ENCODE data around the gene C1orf94.

The C1orf94 gene, protein sequence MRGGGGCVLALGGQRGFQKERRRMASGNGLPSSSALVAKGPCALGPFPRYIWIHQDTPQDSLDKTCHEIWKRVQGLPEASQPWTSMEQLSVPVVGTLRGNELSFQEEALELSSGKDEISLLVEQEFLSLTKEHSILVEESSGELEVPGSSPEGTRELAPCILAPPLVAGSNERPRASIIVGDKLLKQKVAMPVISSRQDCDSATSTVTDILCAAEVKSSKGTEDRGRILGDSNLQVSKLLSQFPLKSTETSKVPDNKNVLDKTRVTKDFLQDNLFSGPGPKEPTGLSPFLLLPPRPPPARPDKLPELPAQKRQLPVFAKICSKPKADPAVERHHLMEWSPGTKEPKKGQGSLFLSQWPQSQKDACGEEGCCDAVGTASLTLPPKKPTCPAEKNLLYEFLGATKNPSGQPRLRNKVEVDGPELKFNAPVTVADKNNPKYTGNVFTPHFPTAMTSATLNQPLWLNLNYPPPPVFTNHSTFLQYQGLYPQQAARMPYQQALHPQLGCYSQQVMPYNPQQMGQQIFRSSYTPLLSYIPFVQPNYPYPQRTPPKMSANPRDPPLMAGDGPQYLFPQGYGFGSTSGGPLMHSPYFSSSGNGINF

GRCh38 chr1:34176830-34177603, at the start of gene C1orf94:
Gene C1orf94, plus strand, starts transcription at chr1:34176907. Its CDS starts 883 bp downstream, at chr1:34177790.
- no peak for DNase-seq (ENCODE audit: low read depth in 1 of 2, low spot score in 1 of 2)

DNA sequence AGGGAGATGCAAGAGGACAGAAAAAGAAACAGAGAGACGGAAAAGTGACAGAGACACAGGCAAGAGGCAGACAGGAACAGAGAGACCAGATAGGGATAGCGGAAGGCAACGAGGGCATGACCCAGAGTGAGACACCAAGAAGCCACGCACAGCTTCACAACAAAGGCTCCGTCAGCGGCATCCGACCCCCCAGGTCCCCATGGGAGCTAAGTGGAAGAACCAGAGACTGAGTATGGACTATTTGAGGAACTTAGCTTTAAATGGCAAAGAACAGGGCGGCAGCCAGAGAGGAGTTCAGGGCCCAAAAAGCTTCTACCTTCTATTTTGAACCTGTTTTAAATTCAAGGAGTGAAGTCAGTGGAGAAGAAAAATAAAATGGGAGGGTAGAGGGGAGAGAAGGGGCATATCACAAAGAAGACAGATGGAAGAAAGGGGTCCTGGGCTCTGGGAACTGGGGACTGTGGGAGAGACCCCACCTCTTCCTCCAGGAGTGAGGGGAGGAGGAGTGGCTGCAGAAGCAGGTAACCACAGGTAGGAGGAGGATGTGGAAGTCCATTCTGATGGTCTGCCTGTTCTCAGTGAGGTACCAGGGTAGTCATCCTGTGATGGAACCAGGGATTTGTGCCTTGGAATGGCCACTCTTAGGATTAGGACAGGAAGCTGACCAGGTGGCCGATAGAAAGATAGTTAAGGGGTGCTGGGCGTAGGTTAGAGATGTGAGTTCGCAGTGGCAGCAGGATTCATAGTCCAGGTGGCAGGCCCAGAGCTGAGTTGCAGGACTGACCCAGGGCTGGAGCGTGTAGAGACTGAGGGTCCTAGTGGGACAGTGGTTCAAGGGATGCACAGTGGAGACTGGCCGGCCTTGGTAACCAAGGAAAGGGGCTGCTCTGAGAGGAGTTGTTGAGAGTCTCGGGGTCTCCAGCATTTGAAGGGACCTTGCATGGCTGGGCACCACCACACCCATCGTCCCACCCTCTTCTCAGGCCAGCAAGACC, 49.4 kb upstream of the C1orf94 start:
- DNase-seq (ENCODE audit: low read depth in 1 of 2, low spot score in 1 of 2): no peak

GRCh38 chr1:34128186-34128889, 48.4 kb upstream of the C1orf94 start:
- DNase-seq (ENCODE audit: low read depth in 1 of 2, low spot score in 1 of 2): no peak

DNA sequence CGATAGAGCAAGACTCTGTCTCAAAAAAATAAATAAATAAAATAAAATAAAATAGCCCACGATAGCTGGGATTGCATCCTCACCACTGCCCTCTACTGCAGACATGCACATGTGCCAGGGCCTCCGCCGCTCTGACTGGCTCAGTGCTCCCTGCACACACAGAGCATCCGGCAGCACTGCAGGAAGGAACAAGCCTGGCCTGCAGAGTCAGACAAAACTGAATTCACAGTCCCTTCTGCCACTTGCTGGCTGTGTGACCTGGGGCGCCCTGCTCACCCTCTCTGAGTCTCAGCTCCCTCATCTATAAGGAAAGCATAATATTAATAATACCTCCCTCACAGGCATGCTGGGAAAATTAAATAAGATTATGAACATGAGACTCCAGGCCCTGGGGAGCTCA, 47.1 kb upstream of the C1orf94 start:
- no peak for DNase-seq (ENCODE audit: low read depth in 1 of 2, low spot score in 1 of 2)

- no peak for DNase-seq (ENCODE audit: low read depth in 1 of 2, low spot score in 1 of 2)
These were observed 46.4 kb upstream of the C1orf94 start for GRCh38 chr1:34130306-34130705.

GRCh38 chr1:34131396-34132160, 45.1 kb upstream of the C1orf94 start:
- no peak for DNase-seq (ENCODE audit: low read depth in 1 of 2, low spot score in 1 of 2)

GRCh38 chr1:34132161-34132420, 44.6 kb upstream of the C1orf94 start:
- no peak for DNase-seq (ENCODE audit: low read depth in 1 of 2, low spot score in 1 of 2)

- DNase-seq (ENCODE audit: low read depth in 1 of 2, low spot score in 1 of 2): no peak
These were observed 39.3 kb upstream of the C1orf94 start for GRCh38 chr1:34137411-34137810.

DNA sequence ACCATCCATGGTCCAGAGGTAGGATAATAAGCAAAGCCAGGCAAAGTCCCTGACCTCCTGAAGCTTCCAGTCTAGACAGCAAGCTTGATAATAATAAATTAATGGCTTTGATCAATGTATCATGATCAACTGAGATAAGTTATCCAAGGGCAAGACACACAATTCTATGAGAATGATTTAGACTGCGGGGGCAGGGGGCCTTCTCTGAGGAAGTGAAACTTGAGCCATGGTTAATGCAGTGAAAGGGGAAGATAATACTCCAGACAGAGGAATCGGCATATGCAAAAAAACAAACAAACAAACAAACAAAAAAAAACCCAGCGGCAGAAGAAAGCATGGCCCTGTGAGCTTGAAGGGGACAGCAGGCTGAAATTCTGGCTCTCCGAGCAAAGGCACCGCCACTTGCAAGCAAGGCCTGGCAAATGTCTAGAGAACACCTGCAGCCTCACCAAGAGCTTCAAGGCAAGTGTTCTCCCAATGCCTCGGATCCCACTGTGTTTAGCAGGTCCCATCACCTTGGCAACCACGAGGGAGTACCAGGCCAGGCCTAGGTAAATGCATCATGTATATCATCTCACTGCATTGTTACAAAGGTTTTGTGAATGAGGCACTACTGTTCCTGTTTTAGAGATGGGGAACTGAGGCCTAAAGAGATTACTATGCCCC, 36.6 kb upstream of the C1orf94 start:
- no peak for DNase-seq (ENCODE audit: low read depth in 1 of 2, low spot score in 1 of 2)

GRCh38 chr1:34143975-34144374, 32.7 kb upstream of the C1orf94 start:
- no peak for DNase-seq (ENCODE audit: low read depth in 1 of 2, low spot score in 1 of 2)

GRCh38 chr1:34144766-34145165, 31.9 kb upstream of the C1orf94 start:
- no peak for DNase-seq (ENCODE audit: low read depth in 1 of 2, low spot score in 1 of 2)

GRCh38 chr1:34147301-34147700, 29.4 kb upstream of the C1orf94 start:
- no peak for DNase-seq (ENCODE audit: low read depth in 1 of 2, low spot score in 1 of 2)

- DNase-seq (ENCODE audit: low read depth in 1 of 2, low spot score in 1 of 2): no peak
These were observed 27.2 kb upstream of the C1orf94 start for GRCh38 chr1:34149501-34149900.

DNA sequence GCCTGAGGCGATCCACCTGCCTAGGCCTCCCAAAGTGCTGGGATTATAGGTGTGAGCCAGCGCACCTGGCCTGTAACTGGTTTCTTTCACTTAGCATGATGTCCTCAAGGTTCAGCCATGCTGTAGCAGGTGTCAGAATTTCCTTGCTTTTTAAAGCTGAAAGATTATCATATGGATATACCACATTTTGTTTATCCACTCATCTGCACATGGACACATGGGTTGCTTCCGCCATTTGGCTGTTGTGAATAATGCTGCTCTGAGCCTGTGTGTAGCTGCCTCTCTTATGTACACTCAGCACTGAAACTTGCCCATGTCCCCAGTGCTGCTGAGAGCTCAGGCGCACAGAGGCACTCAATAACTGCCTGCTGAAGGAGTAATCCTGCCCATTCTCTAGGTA, 23.5 kb upstream of the C1orf94 start:
- no peak for DNase-seq (ENCODE audit: low read depth in 1 of 2, low spot score in 1 of 2)

DNA sequence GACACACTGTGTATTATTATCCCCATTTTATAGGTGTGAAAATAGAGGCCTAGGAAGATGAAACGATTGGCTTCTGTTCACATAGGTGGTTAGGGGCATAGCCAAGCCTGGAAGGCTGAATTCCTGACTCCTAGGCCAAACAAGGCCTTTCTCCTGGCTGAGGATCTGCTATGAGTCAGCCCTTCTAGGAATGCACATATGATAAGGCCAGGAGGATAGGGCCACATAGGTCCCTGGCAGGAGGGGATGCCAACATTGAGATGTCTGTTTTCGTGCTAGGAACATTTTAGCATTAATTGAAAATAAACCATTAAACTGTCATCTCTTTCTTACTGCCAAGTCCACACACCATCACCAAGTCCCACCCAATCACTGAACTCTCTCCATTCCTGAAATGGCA, 20.8 kb upstream of the C1orf94 start:
- no peak for DNase-seq (ENCODE audit: low read depth in 1 of 2, low spot score in 1 of 2)

DNA sequence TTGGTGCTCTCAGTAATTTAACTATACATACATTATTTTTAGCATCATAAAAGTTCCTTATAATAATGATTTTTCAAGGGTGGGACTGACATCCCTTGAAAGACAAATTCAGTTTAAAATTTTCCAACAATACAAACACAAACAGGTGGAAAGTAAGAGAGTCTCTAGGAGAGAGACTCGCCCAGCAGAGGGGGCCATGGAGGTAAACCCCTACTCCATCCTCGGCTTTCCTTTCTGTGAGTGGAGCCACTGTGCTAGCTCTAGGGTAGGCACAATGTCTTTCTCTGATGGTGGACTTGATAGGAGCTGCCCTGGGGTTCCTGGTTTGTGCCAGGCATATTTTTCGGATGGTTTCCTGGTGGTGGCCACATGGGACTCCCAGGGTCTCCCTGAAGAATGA, 20.0 kb upstream of the C1orf94 start:
- DNase-seq (ENCODE audit: low read depth in 1 of 2, low spot score in 1 of 2): no peak

DNA sequence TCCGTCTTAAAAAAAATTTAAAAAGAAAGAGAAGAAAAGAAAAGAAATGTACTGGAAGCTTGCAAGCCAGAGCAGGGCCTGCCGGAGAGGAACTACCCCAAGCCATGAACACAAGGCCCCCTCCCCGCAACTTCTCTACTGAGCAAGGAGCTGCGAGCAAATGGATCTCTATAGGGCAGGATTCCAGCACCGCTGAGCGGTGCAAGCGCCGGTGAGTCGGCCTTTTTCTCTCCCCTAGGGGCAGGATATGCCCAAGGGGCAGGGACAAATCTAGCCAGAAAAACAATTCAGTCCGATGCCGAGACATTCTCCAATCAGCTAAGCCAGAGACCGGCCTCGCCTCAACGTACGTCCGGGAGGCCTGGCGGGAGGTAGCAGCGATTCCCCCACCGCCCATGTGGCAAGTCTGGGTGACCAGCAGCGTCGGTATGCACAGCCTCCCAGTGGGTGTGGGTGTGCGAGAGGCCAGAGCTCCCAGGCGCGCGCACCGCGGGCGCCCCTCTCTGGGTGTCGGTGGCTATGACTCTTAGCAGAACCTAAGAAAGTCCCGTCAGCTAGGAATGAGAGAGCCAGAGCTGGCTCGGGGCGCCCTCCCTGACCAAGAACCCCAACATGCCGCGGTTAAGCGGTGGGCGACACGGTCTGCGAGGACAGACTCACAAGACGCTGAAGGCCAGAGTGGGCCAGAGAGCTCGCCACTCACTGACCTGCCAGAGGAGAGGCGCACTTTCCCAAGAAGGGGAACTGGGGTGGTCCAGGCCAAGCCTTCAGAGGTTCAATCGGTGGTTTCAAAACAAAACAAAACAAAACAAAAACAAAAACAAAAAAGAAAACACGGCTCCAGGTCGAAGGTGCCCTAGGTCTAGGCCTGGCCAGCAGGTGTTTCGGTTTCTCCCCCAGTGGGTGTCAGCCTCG, 13.6 kb upstream of the C1orf94 start:
- no peak for DNase-seq (ENCODE audit: low read depth in 1 of 2, low spot score in 1 of 2)

All from activated T-helper 1 cell treated with anti-CD3 and anti-CD28 coated beads, Interleukin-2, amount 50 U/mL, for 16 hours (primary cell).